ENCODE data around the gene CCN6. TPM values are rescaled to one million over a fixed set of nuclear protein-coding genes. Genes with fewer than 3 reads are reported as not detected.

CCN6 gene
- total and polyA plus RNA-seq, 2 donors = 0.18 TPM; not detected in 1

GRCh38 chr6:112015725-112016124 lies 38.2 kb upstream of the CCN6 start:
- Histone ChIP-seq H3K27me3 (ENCODE audit: control insufficient read depth in 2 of 2, insufficient read depth in 1 of 2, low read length in 1 of 2) (no peaks in the 10 kb centered on the region), H3K36me3 (ENCODE audit: control insufficient read depth in 2 of 2, insufficient read depth in 2 of 2, low read length in 1 of 2) (no peaks in the 10 kb centered on the region), H3K27ac (ENCODE audit: low read depth in 1 of 2, low read length in 1 of 2) (no peak overlapping the region), H3K4me1 (ENCODE audit: control insufficient read depth in 2 of 2, insufficient read depth in 2 of 2, low read length in 2 of 2) (peaks cover 0 to 6% of the 10 kb centered on the region in 2 donors), H3K4me3 (ENCODE audit: low read length in 2 of 2) (no peak overlapping the region), H3K9me3 (ENCODE audit: control insufficient read depth in 2 of 2, insufficient read depth in 1 of 2, low read length in 1 of 2) (no peaks in the 10 kb centered on the region)
- 97% methylated on average over 5 of the region's 5 CpGs for WGBS
- DNase-seq (ENCODE audit: low read depth in 6 of 9, low spot score in 9 of 9) = no peak

GRCh38 chr6:112016320-112016719 lies 37.6 kb upstream of the CCN6 start:
- WGBS = 92% methylated on average over 6 of the region's 6 CpGs
- Histone ChIP-seq H3K9me3 (ENCODE audit: control insufficient read depth in 2 of 2, insufficient read depth in 1 of 2, low read length in 1 of 2) (no peaks in the 10 kb centered on the region), H3K27ac (ENCODE audit: low read depth in 1 of 2, low read length in 1 of 2) (no peak overlapping the region), H3K4me1 (ENCODE audit: control insufficient read depth in 2 of 2, insufficient read depth in 2 of 2, low read length in 2 of 2) (peaks cover 0 to 6% of the 10 kb centered on the region in 2 donors), H3K27me3 (ENCODE audit: control insufficient read depth in 2 of 2, insufficient read depth in 1 of 2, low read length in 1 of 2) (no peaks in the 10 kb centered on the region), H3K36me3 (ENCODE audit: control insufficient read depth in 2 of 2, insufficient read depth in 2 of 2, low read length in 1 of 2) (no peaks in the 10 kb centered on the region), H3K4me3 (ENCODE audit: low read length in 2 of 2) (no peak overlapping the region)
- DNase-seq (ENCODE audit: low read depth in 6 of 9, low spot score in 9 of 9) = no peak

GRCh38 chr6:112017169-112017568 lies 36.7 kb upstream of the CCN6 start:
- Histone ChIP-seq H3K4me3 (ENCODE audit: low read length in 2 of 2) (no peak overlapping the region), H3K9me3 (ENCODE audit: control insufficient read depth in 2 of 2, insufficient read depth in 1 of 2, low read length in 1 of 2) (no peaks in the 10 kb centered on the region), H3K4me1 (ENCODE audit: control insufficient read depth in 2 of 2, insufficient read depth in 2 of 2, low read length in 2 of 2) (peaks cover 0 to 6% of the 10 kb centered on the region in 2 donors), H3K27ac (ENCODE audit: low read depth in 1 of 2, low read length in 1 of 2) (no peak overlapping the region), H3K36me3 (ENCODE audit: control insufficient read depth in 2 of 2, insufficient read depth in 2 of 2, low read length in 1 of 2) (no peaks in the 10 kb centered on the region), H3K27me3 (ENCODE audit: control insufficient read depth in 2 of 2, insufficient read depth in 1 of 2, low read length in 1 of 2) (no peaks in the 10 kb centered on the region)
- no peak for DNase-seq (ENCODE audit: low read depth in 6 of 9, low spot score in 9 of 9)
- 97% methylated on average over 4 of the region's 4 CpGs for WGBS

DNA sequence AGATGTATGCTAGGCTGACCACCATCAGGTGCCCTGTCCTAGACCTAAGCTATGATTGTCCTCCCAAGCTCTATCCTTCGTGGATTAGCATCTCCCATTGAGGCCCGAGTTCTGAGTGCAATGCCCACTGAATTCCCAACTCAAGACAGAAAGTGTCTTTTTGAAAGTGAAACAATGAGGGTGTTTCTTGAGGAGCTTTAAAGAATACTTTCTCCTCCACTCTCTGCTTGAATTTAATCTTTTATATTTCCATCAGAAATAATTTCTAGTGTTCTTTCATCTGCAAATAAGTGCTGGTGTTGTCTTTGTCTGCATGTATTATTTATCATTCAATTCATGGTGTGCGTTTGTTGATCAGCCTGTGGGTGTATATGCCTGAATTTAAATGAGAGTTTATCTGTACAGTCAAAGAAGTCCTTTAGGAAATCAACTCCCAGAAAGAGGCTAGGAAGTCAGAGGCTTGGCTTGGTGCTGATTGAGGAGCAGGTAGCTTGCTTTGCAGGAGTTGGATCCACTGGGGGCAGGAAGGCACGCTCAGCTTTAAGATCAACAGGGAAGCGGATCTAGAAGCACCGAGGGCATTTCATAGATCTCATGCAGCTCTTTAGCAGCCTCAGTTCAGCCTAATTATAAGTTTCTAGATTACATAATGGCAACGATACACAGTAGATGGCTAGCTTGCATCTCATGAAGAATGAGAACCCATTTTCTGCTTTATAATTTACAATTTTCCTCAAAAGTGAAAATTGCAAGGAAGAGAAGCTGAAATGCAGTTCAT lies 36.0 kb upstream of the CCN6 start:
- Histone ChIP-seq H3K9me3 (ENCODE audit: control insufficient read depth in 2 of 2, insufficient read depth in 1 of 2, low read length in 1 of 2) (no peaks in the 10 kb centered on the region), H3K36me3 (ENCODE audit: control insufficient read depth in 2 of 2, insufficient read depth in 2 of 2, low read length in 1 of 2) (no peaks in the 10 kb centered on the region), H3K27ac (ENCODE audit: low read depth in 1 of 2, low read length in 1 of 2) (no peak overlapping the region), H3K4me3 (ENCODE audit: low read length in 2 of 2) (no peak overlapping the region), H3K4me1 (ENCODE audit: control insufficient read depth in 2 of 2, insufficient read depth in 2 of 2, low read length in 2 of 2) (peaks cover 0 to 6% of the 10 kb centered on the region in 2 donors), H3K27me3 (ENCODE audit: control insufficient read depth in 2 of 2, insufficient read depth in 1 of 2, low read length in 1 of 2) (no peaks in the 10 kb centered on the region)
- DNase-seq (ENCODE audit: low read depth in 6 of 9, low spot score in 9 of 9) = no peak
- WGBS = 95% methylated on average over 7 of the region's 7 CpGs

DNA sequence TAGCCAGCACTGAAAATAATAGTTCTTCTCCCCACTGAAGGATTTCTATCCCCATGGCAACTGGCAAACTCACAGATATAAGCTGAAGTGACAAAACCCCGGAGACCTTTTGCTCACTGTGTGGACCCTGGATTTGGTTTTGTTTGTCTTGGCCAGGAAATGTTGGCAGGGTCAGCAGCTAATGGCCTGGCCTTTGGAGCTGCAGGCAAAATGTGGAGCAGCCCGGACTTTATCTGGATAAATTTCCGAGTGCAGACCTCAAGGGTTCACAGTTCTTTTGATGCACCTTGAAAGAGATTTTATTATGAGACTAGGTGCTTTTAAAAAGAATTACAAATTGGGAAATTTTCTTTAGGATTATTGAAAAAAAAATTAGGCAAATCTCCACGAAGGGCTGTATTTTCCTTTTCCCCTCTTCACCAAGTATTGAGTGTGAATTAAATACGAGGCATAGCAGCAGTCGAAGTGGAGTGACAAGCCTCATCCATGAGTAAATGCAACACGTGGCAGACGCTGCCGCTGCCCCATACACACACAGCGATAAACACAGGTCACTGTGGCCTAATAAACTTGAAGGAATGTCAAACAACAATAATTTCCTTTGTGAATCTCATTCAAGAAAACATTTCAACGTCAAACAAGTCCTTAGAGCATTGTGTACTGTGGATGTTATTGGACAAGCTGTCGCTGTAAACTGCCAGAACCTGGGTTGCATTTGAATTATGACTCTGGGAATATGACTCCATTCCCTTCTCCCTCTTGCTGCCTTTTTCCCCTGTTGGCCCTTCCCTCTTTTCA lies 35.1 kb upstream of the CCN6 start:
- H3K36me3 ChIP-seq (ENCODE audit: control insufficient read depth in 2 of 2, insufficient read depth in 2 of 2, low read length in 1 of 2) = no peaks in the 10 kb centered on the region
- no peak for DNase-seq (ENCODE audit: low read depth in 6 of 9, low spot score in 9 of 9)
- H3K27ac ChIP-seq (ENCODE audit: low read depth in 1 of 2, low read length in 1 of 2) = no peak overlapping the region
- peaks cover 0 to 6% of the 10 kb centered on the region in 2 donors for H3K4me1 ChIP-seq (ENCODE audit: control insufficient read depth in 2 of 2, insufficient read depth in 2 of 2, low read length in 2 of 2)
- peaks cover 0 to 2% of the 10 kb centered on the region in 2 donors for H3K9me3 ChIP-seq (ENCODE audit: control insufficient read depth in 2 of 2, insufficient read depth in 1 of 2, low read length in 1 of 2)
- H3K27me3 ChIP-seq (ENCODE audit: control insufficient read depth in 2 of 2, insufficient read depth in 1 of 2, low read length in 1 of 2) = no peaks in the 10 kb centered on the region
- 92% methylated on average over 12 of the region's 12 CpGs for WGBS
- H3K4me3 ChIP-seq (ENCODE audit: low read length in 2 of 2) = no peak overlapping the region

- DNase-seq (ENCODE audit: low read depth in 6 of 9, low spot score in 9 of 9) = no peak
- 59% methylated on average over 1 of the region's 1 CpG for WGBS
- H3K27me3 ChIP-seq (ENCODE audit: control insufficient read depth in 2 of 2, insufficient read depth in 1 of 2, low read length in 1 of 2) = no peaks in the 10 kb centered on the region
- H3K4me3 ChIP-seq (ENCODE audit: low read length in 2 of 2) = no peak overlapping the region
- peaks cover 0 to 6% of the 10 kb centered on the region in 2 donors for H3K4me1 ChIP-seq (ENCODE audit: control insufficient read depth in 2 of 2, insufficient read depth in 2 of 2, low read length in 2 of 2)
- H3K36me3 ChIP-seq (ENCODE audit: control insufficient read depth in 2 of 2, insufficient read depth in 2 of 2, low read length in 1 of 2) = no peaks in the 10 kb centered on the region
- no peak overlapping the region for H3K27ac ChIP-seq (ENCODE audit: low read depth in 1 of 2, low read length in 1 of 2)
- H3K9me3 ChIP-seq (ENCODE audit: control insufficient read depth in 2 of 2, insufficient read depth in 1 of 2, low read length in 1 of 2) = peaks cover 0 to 10% of the 10 kb centered on the region in 2 donors
Observed at GRCh38 chr6:112019589-112019988, 34.3 kb upstream of the CCN6 start.

- peaks cover 0 to 10% of the 10 kb centered on the region in 2 donors for H3K9me3 ChIP-seq (ENCODE audit: control insufficient read depth in 2 of 2, insufficient read depth in 1 of 2, low read length in 1 of 2)
- H3K27me3 ChIP-seq (ENCODE audit: control insufficient read depth in 2 of 2, insufficient read depth in 1 of 2, low read length in 1 of 2) = no peaks in the 10 kb centered on the region
- no peak overlapping the region for H3K4me3 ChIP-seq (ENCODE audit: low read length in 2 of 2)
- 89% methylated on average over 6 of the region's 6 CpGs for WGBS
- no peak for DNase-seq (ENCODE audit: low read depth in 6 of 9, low spot score in 9 of 9)
- H3K4me1 ChIP-seq (ENCODE audit: control insufficient read depth in 2 of 2, insufficient read depth in 2 of 2, low read length in 2 of 2) = peaks cover under 1 to 7% of the 10 kb centered on the region in 2 donors
- H3K36me3 ChIP-seq (ENCODE audit: control insufficient read depth in 2 of 2, insufficient read depth in 2 of 2, low read length in 1 of 2) = no peaks in the 10 kb centered on the region
- H3K27ac ChIP-seq (ENCODE audit: low read depth in 1 of 2, low read length in 1 of 2) = no peak overlapping the region
Observed at GRCh38 chr6:112021691-112022310, 32.1 kb upstream of the CCN6 start.

DNA sequence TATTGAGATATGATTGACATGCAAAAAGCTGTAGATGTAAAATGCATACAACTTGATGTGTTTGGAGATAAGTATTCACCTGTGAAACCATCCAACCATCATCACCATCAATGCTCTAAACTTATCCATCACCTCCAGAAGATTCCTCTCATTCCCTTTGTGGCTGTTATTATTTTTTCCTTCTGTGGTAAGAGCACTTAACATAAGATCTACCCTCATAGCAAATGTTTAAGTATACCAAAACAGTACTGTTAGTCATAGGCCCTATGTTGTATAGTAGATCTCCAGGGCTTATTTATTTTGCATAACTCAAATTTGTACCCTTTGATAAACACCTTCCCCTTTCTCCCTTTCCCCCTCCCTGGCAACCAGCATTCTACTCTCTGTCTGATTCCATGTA lies 31.2 kb upstream of the CCN6 start:
- H3K36me3 ChIP-seq (ENCODE audit: control insufficient read depth in 2 of 2, insufficient read depth in 2 of 2, low read length in 1 of 2) = no peaks in the 10 kb centered on the region
- no peaks in the 10 kb centered on the region for H3K27me3 ChIP-seq (ENCODE audit: control insufficient read depth in 2 of 2, insufficient read depth in 1 of 2, low read length in 1 of 2)
- no peak for DNase-seq (ENCODE audit: low read depth in 6 of 9, low spot score in 9 of 9)
- H3K4me3 ChIP-seq (ENCODE audit: low read length in 2 of 2) = no peak overlapping the region
- peaks cover 10 to 14% of the 10 kb centered on the region in 2 donors for H3K4me1 ChIP-seq (ENCODE audit: control insufficient read depth in 2 of 2, insufficient read depth in 2 of 2, low read length in 2 of 2)
- peaks cover 0 to 16% of the 10 kb centered on the region in 2 donors for H3K9me3 ChIP-seq (ENCODE audit: control insufficient read depth in 2 of 2, insufficient read depth in 1 of 2, low read length in 1 of 2)
- H3K27ac ChIP-seq (ENCODE audit: low read depth in 1 of 2, low read length in 1 of 2) = no peak overlapping the region

GRCh38 chr6:112024464-112024863 lies 29.4 kb upstream of the CCN6 start:
- peaks cover 20 to 29% of the 10 kb centered on the region in 2 donors for H3K4me1 ChIP-seq (ENCODE audit: control insufficient read depth in 2 of 2, insufficient read depth in 2 of 2, low read length in 2 of 2)
- peaks cover 0 to 16% of the 10 kb centered on the region in 2 donors for H3K9me3 ChIP-seq (ENCODE audit: control insufficient read depth in 2 of 2, insufficient read depth in 1 of 2, low read length in 1 of 2)
- WGBS = over 99% methylated on average over 4 of the region's 4 CpGs
- no peak overlapping the region for H3K4me3 ChIP-seq (ENCODE audit: low read length in 2 of 2)
- H3K36me3 ChIP-seq (ENCODE audit: control insufficient read depth in 2 of 2, insufficient read depth in 2 of 2, low read length in 1 of 2) = no peaks in the 10 kb centered on the region
- DNase-seq (ENCODE audit: low read depth in 6 of 9, low spot score in 9 of 9) = no peak
- H3K27me3 ChIP-seq (ENCODE audit: control insufficient read depth in 2 of 2, insufficient read depth in 1 of 2, low read length in 1 of 2) = no peaks in the 10 kb centered on the region
- H3K27ac ChIP-seq (ENCODE audit: low read depth in 1 of 2, low read length in 1 of 2) = no peak overlapping the region

Measured in thymus (tissue), 11 donors.